DMS79 treated with DMSO at 0.1 percent for 48 hours (cell line): ENCODE measurements around the gene IL3.

Source experiments
- DNase-seq: peaks from one replicate; lab custom pipeline; 2025; lab: John Stamatoyannopoulos, UW

IL3 gene

GRCh38 chr5:132026516-132027008, 33.9 kb upstream of the IL3 start:
- DNase-seq: no peak

- no peak for DNase-seq
Measured at GRCh38 chr5:132027027-132027426, 33.4 kb upstream of the IL3 start.

GRCh38 chr5:132029609-132030330, 30.7 kb upstream of the IL3 start:
- DNase-seq: no peak

- no peak for DNase-seq
Measured at GRCh38 chr5:132030610-132031009, 29.8 kb upstream of the IL3 start.

GRCh38 chr5:132032196-132032595, 28.3 kb upstream of the IL3 start:
- DNase-seq: no peak

GRCh38 chr5:132033122-132033521, 27.3 kb upstream of the IL3 start:
- DNase-seq: no peak

- no peak for DNase-seq
Measured at GRCh38 chr5:132037353-132037752, 23.1 kb upstream of the IL3 start.

GRCh38 chr5:132044207-132044606, 16.2 kb upstream of the IL3 start:
- no peak for DNase-seq

- no peak for DNase-seq
Measured at GRCh38 chr5:132046880-132047299, 13.6 kb upstream of the IL3 start.

GRCh38 chr5:132049093-132049492, 11.4 kb upstream of the IL3 start:
- no peak for DNase-seq

- DNase-seq: no peak
Measured at GRCh38 chr5:132049559-132049958, 10.9 kb upstream of the IL3 start.

GRCh38 chr5:132050136-132050535, 10.3 kb upstream of the IL3 start:
- DNase-seq: no peak

- DNase-seq: no peak
Measured at GRCh38 chr5:132050661-132051552, 9.5 kb upstream of the IL3 start.

- DNase-seq: no peak
Measured at GRCh38 chr5:132052520-132052919, 7.9 kb upstream of the IL3 start.

GRCh38 chr5:132053483-132053882, 7.0 kb upstream of the IL3 start:
- no peak for DNase-seq

- DNase-seq: no peak
Measured at GRCh38 chr5:132054031-132054696, 6.3 kb upstream of the IL3 start.

GRCh38 chr5:132054697-132055440, 5.6 kb upstream of the IL3 start:
- no peak for DNase-seq

GRCh38 chr5:132055441-132055807, 5.0 kb upstream of the IL3 start:
- DNase-seq: no peak

- no peak for DNase-seq
Measured at GRCh38 chr5:132055808-132056609, 4.4 kb upstream of the IL3 start.

GRCh38 chr5:132056610-132057497, 3.6 kb upstream of the IL3 start:
- DNase-seq: no peak
